ENCODE results near the gene SLC27A1.

SLC27A1 gene

GRCh38 chr19:17431417-17431816 is 38.9 kb upstream of the SLC27A1 start:
- no peaks in the 10 kb centered on the region for H3K36me3 ChIP-seq
- no peaks in the 10 kb centered on the region for H3K27me3 ChIP-seq (ENCODE audit: insufficient read depth, low read depth, severe bottlenecking)
- no peak overlapping the region for H3K27ac ChIP-seq
- no peak for TF ChIP-seq CTCF (IDR thresholded peaks at IDR 0.05; ENCODE audit: low read depth, low read length)
- H3K9me3 ChIP-seq (ENCODE audit: severe bottlenecking) = no peaks in the 10 kb centered on the region
- no peak for DNase-seq
- no peak overlapping the region for H3K4me3 ChIP-seq (ENCODE audit: low read depth, low read length)

- no peak for TF ChIP-seq CTCF (IDR thresholded peaks at IDR 0.05; ENCODE audit: low read depth, low read length)
- no peaks in the 10 kb centered on the region for H3K36me3 ChIP-seq
- H3K27me3 ChIP-seq (ENCODE audit: insufficient read depth, low read depth, severe bottlenecking) = no peaks in the 10 kb centered on the region
- H3K27ac ChIP-seq = no peak overlapping the region
- no peaks in the 10 kb centered on the region for H3K9me3 ChIP-seq (ENCODE audit: severe bottlenecking)
- H3K4me3 ChIP-seq (ENCODE audit: low read depth, low read length) = no peak overlapping the region
- no peak for DNase-seq
Measured at GRCh38 chr19:17435218-17435617, 35.1 kb upstream of the SLC27A1 start.

GRCh38 chr19:17436094-17436873 is 34.0 kb upstream of the SLC27A1 start:
- Histone ChIP-seq H3K36me3 (no peaks in the 10 kb centered on the region), H3K27ac (no peak overlapping the region), H3K27me3 (ENCODE audit: insufficient read depth, low read depth, severe bottlenecking) (no peaks in the 10 kb centered on the region), H3K9me3 (ENCODE audit: severe bottlenecking) (no peaks in the 10 kb centered on the region), H3K4me3 (ENCODE audit: low read depth, low read length) (no peak overlapping the region)
- no peak for DNase-seq
- no peak for TF ChIP-seq CTCF (IDR thresholded peaks at IDR 0.05; ENCODE audit: low read depth, low read length)

GRCh38 chr19:17436874-17437267 is 33.5 kb upstream of the SLC27A1 start:
- Histone ChIP-seq H3K4me3 (ENCODE audit: low read depth, low read length) (no peak overlapping the region), H3K36me3 (no peaks in the 10 kb centered on the region), H3K9me3 (ENCODE audit: severe bottlenecking) (no peaks in the 10 kb centered on the region), H3K27me3 (ENCODE audit: insufficient read depth, low read depth, severe bottlenecking) (no peaks in the 10 kb centered on the region), H3K27ac (no peak overlapping the region)
- DNase-seq = no peak
- no peak for TF ChIP-seq CTCF (IDR thresholded peaks at IDR 0.05; ENCODE audit: low read depth, low read length)

- Histone ChIP-seq H3K9me3 (ENCODE audit: severe bottlenecking) (no peaks in the 10 kb centered on the region), H3K27me3 (ENCODE audit: insufficient read depth, low read depth, severe bottlenecking) (no peaks in the 10 kb centered on the region), H3K36me3 (no peaks in the 10 kb centered on the region), H3K27ac (no peak overlapping the region), H3K4me3 (ENCODE audit: low read depth, low read length) (no peak overlapping the region)
- peak; percentile 48 for DNase-seq
- TF ChIP-seq CTCF (IDR thresholded peaks at IDR 0.05; ENCODE audit: low read depth, low read length) = peak; percentile 75
Measured at GRCh38 chr19:17441241-17442021, 28.9 kb upstream of the SLC27A1 start.
